HG02870 (cell line): ENCODE data around the gene TFPI.

Experiments
- ATAC-seq: cut with Tn5 transposase; IDR thresholded peaks from one replicate; pipeline ENCODE4 v1.9.1; 2021; ENCODE audit warnings: mild to moderate bottlenecking, moderate library complexity; ENCODE audit not compliant: unreplicated experiment

The TFPI gene

DNA sequence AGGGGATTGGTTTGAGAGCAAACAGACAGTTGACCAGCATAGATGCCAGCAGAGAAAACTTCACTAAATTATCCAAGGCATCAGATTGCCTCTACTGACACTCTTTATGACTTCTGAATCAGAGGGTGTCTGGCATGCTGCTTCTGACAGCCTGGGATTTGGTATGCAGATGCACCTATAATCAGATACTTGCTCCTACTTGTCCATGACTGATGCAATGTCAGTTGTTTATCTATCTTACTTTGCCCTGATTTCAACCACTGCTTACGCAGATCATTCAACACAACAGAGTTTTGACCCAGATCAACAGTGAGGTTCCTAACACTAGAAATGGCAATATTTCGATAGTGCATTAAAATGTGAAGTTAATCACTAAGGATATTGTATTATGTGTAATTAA lies 83.5 kb downstream of the TFPI start:
- ATAC-seq = no peak

DNA sequence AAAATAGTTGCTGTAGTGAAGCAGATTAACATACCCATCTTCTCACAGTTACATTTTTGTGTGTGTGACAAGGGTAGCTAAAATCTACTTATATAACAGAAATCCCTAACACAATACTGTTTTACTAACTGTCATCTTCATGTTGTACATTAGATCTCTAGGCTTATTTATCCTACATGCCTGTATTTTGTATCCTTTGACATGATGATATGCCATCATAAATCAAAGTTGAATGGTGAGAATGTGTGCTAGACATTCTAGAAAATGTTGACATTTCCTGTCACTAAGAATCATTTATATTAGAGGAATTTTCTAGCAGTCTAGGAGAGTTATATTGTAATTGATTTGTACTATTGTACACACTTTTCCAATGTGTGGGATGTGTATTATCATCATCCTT lies 84.7 kb downstream of the TFPI start:
- ATAC-seq = no peak

DNA sequence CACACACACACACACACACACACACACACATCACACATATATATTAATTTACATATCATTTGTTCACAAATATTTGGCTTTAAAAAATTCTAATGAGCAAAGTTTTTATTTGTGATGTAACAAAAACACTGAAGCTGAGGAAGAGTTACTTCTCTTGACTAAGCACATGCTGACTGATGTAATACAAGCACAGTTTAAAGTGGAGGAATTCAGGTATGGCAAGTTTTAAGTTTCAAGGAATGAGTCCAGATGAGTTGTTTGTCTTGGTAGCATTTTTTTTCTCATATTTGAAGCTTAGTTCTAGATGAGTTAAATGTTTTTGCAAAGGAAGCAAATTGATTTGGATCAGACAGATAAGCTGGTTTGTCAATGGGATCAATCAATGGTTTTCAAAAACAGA lies 86.0 kb downstream of the TFPI start:
- ATAC-seq = no peak

DNA sequence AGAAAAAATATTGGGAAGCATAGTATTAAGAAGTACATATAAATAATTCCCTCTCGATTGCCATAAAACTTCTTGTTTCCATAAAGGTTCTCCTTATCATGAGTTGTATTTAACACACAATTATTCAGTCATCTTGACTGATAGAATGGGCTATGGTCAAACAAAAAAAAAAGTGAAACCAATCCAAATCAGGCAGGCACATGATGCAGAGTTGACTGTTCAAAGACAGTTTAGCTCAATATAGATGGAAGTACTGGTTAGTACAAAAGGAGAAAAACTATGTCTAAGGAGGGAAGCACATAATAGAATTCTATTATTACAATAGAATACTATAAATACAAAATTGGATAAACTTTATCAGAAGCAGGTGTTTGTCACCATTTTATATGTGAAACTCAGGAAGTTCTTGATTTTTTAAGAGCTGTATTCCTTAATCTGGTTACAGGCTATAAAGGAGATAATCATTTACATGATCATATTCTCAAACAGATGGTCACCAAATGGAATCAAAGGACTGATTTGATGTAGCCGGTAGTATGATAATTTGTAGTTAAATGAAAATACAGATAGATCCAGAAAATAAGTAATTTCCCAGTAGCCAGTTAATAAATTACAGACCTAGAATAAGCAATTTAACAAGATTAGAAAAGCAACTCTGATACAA lies 88.0 kb downstream of the TFPI start:
- peak; percentile 42 for ATAC-seq

DNA sequence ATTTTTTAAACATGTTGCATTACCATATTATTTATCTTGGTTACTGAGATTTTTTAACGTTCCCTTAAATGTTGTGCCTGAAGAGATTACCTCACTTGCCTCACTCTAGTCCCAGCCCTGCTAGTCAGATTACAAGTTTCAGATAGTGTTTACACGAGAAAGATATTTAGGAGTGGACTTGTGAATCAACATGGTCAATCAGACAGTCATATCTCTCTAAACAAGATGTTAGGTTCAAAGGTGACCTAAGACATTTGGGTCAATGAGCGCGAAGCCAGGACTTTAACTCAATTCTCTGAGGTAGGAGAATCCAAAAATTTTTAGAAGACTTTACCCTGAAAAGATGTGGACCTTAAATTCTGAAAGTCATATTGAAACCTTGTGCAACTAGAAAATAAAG lies 91.4 kb downstream of the TFPI start:
- ATAC-seq = no peak

DNA sequence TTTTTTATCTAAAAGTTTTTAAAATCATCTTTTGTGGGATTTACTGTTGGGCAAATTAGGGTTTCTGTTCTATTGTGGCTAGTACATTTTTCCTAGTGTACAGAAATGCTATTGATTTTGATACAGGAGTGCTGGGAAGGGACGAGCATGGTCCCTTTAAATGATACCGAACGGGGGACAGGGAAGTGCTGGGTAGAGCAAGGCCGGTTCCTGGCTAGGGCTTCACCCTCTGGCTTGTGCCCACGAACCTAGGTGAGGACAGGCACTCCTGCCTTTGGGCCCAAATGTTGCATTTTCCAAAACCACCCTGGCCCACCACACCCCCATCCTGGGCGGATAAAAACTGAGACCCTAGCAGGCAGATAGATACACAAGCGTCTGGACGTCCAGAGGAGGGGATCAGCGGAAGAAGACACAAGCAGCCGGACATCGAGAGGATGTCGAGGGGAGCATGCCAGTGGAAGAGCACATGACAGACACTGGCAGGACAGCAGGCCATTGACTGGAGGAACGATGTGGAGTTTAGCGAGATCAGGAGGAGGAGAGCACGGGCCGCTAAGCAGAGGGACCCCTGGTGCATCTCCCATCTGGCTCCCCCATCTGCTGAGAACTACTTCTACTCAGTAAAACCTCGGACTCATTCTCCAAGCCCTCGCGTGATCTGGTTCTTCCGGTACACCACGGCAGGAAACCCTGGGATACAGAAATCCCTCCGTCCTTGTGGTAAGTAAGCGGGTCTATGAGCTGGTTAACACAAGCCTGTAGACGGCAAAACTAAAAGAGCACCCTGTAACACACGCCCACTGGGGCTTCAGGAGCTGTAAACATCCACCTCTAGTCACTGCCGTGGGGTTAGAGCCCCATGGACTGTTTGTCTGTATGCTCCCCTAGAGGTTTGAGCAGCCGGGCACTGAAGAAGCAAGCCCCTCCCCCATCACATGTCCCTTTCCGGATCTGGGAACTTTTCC lies 92.7 kb downstream of the TFPI start:
- ATAC-seq = no peak

DNA sequence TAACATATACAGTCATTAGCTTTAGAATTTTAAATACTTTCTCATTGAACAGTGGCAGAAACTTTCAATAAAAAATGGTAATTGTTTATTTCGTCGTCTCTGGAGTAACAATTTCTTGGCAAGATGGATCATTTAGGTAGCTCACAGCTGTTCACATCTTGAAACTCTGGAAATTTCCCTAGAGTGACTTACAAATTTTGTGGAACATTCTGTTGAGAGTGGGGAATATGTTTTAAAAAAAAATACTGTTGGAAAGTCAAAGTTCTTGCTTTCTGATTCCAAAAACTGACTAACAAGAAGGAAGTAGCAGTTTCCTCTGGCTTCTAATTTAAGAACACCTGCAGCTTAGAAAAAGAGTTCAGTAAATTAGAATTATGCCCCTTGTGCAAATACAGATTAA lies 95.0 kb downstream of the TFPI start:
- ATAC-seq = no peak

DNA sequence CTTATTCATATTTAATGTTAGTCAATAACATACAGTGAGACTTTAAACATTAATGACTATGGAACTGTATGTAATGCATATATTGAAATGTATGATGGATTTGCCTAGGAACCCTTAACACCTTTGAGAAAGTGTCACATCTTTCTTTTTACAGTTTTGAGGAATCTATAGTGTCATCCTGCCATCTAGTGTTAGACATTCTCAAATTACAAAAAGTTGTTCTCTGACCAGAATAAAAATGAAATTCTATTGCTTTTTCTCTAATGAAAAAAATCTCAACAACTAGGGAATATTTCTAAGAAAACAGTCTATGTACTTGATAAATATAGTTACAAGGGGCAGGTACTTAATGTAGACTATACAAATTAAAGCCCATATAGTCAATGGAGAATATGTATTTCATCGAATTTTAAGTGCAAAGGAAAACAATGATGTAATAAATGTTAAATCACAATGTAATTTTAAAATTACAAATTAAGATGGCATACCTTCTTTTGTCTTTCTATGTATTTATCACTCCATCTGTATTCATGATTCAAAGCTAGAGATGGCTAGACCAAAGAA lies 101.1 kb downstream of the TFPI start:
- ATAC-seq = peak; percentile 23

DNA sequence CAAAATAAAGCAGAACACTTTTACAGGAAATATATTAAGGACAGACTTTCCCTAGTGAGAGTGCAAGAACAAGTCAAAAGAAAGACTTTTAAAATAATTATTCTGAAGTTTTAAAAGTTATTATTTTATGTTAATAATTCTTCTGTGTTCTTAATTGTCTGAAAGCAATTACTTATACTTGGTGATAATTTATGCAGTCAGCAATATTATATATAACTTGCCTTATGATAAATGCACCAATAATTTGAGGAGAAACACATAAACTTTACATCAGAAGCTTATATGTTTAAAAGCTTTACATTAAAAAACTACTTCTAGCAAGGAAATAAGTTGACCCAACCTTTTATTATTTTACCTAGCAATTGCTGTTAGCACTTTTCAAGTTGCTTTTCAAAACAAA lies 102.7 kb downstream of the TFPI start:
- no peak for ATAC-seq

DNA sequence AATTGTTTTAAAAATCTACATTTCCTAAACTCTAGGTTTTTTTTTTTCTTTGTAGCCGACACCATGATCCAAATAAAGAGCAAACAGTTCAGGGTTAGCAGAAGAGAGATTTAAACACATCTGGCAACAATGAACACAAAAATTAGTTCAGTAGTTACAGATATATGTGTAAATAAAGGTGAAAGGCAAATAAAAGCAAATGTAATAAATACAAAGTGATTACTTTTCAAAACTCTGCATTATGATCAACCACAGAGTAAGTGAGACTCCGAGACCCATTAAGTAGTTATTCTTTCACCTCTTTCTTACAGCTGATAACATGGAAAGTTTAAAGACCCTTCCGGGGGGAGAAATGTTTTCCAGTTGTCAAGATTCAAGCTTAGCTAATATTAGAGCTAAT lies 106.9 kb downstream of the TFPI start:
- no peak for ATAC-seq

DNA sequence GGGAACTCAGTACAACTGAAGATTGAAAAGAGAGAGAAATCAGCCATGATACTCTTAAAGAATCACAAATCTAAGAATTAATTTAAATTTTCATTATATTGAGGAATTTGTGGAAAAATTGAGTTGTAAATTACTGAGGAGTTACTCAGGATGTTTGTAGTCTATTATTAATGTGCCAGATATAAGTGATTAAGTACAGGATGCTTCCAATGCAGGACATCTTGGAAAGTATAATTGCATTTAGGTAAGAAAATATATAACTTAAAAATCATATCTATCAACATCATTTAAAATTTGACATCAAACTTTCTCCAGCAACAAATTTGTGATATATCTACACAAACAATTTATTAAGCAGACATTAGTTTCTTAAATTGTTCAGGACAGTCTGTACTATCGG lies 107.5 kb downstream of the TFPI start:
- no peak for ATAC-seq

DNA sequence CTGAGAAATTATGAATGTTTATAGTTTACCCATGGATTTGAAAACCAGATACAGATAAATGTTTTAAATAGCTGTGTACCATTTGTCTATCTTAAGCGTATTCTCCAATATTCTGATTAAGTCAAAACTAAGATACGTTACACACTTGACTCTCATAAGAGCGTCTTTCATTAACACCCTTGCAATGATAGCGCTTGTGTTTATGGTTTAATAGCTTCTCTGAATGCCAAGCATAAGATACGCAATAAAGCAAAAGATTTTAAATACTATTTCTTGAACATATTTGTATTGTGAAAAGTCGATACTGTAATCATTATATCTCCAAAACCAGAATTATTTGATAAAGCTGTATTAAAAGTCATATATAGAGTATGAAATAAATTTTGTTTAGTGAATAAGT lies 109.2 kb downstream of the TFPI start:
- no peak for ATAC-seq

DNA sequence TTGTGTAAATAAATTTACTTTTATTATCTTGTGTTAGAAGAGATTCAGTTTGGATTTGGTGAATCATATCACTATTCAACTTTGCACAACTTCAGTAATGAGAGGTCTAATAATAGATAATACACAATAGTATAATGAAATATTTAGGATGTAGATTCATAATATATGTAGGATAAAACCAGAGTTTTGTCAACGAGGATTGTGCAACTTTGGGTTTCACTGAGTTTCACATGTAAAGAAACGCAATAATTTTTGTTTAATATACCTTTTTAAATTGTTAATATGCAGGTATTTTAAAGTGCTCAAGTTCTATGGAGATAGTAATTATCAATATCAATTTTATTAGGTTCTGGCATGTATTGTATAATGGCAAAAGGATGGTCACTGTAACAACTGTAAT lies 111.5 kb downstream of the TFPI start:
- no peak for ATAC-seq

DNA sequence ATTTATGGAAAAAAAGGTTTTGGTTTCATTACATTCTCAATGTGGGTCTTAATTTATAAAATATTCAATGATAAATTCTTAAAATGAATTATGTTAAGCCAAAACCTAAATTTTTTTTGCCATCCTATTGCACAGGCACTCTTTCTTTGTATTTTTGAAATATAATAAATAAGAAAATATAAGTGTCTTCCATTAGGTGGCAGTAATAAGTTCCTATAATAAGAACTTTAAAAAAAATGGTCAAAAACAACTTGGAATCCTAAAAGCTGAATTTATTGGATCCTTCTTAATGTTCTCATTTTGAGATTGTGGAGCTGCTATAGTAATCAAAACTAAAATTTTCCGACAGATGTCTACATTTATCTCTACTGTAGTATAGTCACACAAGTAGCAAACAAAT lies 111.9 kb downstream of the TFPI start:
- ATAC-seq = no peak

DNA sequence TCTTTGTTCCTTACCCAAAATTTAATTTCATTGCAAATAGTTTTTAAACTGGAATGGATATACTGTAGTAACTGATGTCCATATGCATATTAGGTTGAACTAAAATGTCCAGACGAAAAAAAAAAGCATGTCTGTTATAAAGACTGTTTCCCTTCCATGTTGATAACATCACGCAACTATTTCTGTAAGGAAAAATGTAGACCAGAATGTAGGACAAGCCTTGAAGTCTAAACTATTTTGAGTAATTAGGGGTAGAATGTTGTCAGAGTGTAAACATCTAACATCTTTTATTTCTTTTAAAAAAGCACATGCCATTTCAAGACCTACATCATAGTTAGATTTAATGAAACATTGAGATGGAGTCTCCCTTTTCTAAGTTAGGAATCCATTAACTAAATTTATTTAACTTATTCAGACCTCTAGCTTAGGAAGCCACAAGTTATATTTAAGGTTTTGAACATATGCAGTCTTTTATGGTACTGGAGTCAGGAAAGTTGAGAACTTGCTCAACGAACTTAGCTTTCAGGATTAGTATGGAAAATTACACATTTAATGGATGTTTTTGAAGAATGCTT lies 114.0 kb downstream of the TFPI start:
- no peak for ATAC-seq

DNA sequence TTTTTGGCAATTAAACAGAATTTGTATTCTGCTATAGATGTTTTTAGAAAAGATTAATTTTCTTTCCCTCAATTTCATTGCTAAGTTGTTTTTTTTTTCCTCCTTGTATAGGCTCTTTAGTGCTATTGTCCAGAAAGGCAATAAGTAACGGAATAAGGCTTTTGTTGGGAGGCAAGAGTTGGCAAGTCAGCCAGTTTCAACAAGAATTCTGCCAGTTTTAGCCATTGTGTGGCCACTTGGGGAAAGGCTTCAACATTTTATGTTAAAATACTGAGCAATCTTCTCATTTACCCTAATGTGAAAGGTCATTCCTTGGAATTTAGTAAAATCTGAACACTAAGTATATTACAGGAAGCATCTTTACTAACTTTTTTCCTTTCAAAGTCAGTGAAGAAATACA lies 115.8 kb downstream of the TFPI start:
- ATAC-seq = no peak

DNA sequence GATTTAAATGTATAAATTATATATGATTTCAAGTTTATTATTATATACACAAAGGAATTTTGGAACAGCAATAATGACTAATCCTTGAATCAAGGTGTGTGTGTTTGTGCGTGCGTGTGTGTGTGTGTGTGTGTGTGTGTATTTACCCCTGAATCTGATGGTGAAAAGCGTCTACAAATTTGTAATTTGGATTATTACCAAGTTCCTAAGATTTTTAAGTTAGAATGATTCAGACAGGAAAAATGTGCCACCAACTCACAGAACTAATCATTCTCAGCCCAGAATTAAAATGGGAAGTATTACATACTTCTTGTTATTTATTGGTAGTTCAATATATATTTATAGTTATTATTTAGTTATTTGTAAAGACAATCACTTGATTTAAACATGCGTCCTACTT lies 118.5 kb downstream of the TFPI start:
- ATAC-seq = no peak

DNA sequence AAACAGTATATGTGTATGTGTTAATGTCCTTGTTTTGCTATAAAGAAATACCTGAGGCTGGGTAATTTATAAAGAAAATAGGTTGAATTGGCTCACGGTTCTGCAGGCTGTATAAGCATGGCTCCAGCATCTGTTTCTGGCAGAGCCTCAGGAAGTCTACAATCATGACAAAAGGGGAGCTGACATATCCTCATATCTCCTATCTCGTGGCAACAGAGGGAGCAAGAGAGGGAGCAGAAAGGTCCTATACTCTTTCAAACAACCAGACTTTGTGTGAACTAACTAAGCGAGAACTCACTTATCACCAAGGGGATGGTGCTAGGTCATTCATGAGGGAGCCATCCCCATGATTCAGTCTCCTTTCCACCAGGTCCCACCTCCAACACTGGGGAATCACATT lies 119.2 kb downstream of the TFPI start:
- no peak for ATAC-seq

DNA sequence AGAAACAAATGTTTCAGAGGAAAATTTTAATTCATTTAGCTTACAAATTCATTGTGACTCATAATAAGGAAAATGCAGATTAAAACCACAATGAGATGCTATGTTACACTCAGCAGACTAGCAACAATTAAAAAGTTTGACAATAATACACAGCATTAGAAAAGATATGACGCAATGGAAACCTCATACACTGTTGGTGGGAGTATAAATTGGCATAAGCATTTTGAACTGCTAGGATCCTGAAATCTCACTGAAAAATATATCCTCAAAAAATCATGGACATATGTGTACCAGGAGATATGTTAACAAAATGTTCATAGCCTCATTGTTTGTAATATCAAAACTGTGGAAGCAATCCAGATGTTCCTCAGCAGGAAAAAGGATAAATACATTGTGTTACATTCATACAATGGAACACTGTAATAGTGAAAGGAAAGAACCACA lies 119.9 kb downstream of the TFPI start:
- ATAC-seq = no peak

DNA sequence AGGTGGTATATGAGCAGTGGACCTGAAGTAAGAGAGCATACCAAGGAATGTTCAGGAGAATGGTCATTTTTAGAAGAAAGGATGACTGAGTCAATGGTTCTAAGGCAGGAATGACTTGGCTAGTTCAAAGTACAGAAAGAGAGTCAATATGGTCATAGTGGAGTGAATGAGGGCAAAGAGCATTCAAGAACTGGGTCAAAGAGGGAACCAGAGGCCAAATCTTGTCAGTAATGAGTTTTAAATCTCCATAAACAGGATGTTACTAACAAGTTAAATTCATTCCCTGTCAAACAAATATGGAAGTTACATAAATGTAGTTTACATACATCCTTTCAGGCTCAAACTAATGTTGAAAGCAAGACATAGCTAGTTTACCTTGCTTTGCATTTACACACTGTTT lies 122.3 kb downstream of the TFPI start:
- no peak for ATAC-seq

DNA sequence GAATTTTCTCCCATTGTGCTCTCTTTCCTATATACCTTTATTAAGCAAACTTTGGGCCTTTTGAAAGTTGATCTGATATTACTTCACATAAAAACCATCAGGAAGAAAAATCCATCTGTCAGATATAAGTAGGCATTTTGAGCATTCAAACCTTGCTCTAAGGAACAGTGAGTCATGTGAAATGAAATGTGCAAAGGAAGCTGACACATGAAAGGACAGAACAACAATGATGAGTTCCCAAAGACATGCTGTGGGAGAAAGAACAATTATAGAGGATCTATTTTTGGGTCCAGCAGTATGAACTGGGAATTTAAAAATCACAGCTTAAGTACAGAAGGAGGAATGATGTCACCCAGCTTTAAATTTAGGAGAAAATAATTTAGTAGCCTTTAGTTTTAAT lies 124.2 kb downstream of the TFPI start:
- ATAC-seq = no peak

DNA sequence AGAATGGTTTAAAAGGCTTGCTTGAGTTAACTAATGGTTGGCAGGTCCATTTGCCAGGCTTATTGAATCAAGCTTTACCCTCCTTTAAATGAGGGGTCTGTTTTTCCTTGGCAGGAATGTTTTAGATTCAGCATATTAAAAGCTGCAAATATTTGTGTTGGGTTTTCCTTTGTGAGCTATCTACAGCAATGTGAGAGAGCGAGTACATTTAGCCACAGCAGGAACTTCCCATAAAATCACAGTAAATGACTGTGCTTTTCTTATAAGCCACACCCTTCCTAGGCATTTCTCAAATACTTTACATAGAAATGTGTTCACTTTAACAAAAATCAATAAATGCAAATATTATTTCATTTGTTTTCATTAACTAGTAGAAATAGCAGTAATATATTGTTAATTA lies 130.1 kb downstream of the TFPI start:
- no peak for ATAC-seq
